Measurements from ENCODE around the gene PTPRN2.
"Not testable (repeated sequence)": the region's sequence is repeated elsewhere in the genome, so short reads cannot be mapped to it uniquely, and the experiment has no call there.

PTPRN2 gene

GRCh38 chr7:157729566-157729965 lies 858.1 kb downstream of the PTPRN2 start:
- no peaks in the 10 kb centered on the region for H3K4me1 ChIP-seq (ENCODE audit: insufficient read depth, low read length)
- H3K27ac ChIP-seq (ENCODE audit: low read depth, low read length): no peak overlapping the region
- H3K9me3 ChIP-seq (ENCODE audit: low read length): no peaks in the 10 kb centered on the region
- no peak overlapping the region for H3K9ac ChIP-seq (ENCODE audit: low read length)
- no peaks in the 10 kb centered on the region for H3K27me3 ChIP-seq (ENCODE audit: control insufficient read depth in 1 of 2, insufficient read depth in 2 of 2, low read length in 2 of 2)
- no peaks in the 10 kb centered on the region for H3K36me3 ChIP-seq (ENCODE audit: insufficient read depth, low read length)
- H3K4me3 ChIP-seq (ENCODE audit: low read depth in 1 of 2, low read length in 2 of 2): no peak overlapping the region

- no peaks in the 10 kb centered on the region for H3K4me1 ChIP-seq (ENCODE audit: insufficient read depth, low read length)
- H3K9me3 ChIP-seq (ENCODE audit: low read length): no peaks in the 10 kb centered on the region
- H3K27me3 ChIP-seq (ENCODE audit: control insufficient read depth in 1 of 2, insufficient read depth in 2 of 2, low read length in 2 of 2): no peaks in the 10 kb centered on the region
- H3K4me3 ChIP-seq (ENCODE audit: low read depth in 1 of 2, low read length in 2 of 2): no peak overlapping the region
- H3K9ac ChIP-seq (ENCODE audit: low read length): no peak overlapping the region
- no peaks in the 10 kb centered on the region for H3K36me3 ChIP-seq (ENCODE audit: insufficient read depth, low read length)
- no peak overlapping the region for H3K27ac ChIP-seq (ENCODE audit: low read depth, low read length)
Measured at GRCh38 chr7:157727964-157728615, 859.5 kb downstream of the PTPRN2 start.

- no peaks in the 10 kb centered on the region for H3K27me3 ChIP-seq (ENCODE audit: control insufficient read depth in 1 of 2, insufficient read depth in 2 of 2, low read length in 2 of 2)
- no peaks in the 10 kb centered on the region for H3K4me1 ChIP-seq (ENCODE audit: insufficient read depth, low read length)
- no peak overlapping the region for H3K9ac ChIP-seq (ENCODE audit: low read length)
- H3K27ac ChIP-seq (ENCODE audit: low read depth, low read length): no peak overlapping the region
- no peaks in the 10 kb centered on the region for H3K36me3 ChIP-seq (ENCODE audit: insufficient read depth, low read length)
- no peaks in the 10 kb centered on the region for H3K9me3 ChIP-seq (ENCODE audit: low read length)
- no peak overlapping the region for H3K4me3 ChIP-seq (ENCODE audit: low read depth in 1 of 2, low read length in 2 of 2)
Measured at GRCh38 chr7:157726764-157727163, 860.9 kb downstream of the PTPRN2 start.

- not testable (repeated sequence) for H3K36me3 ChIP-seq (ENCODE audit: insufficient read depth, low read length); H3K4me3 ChIP-seq (ENCODE audit: low read depth in 1 of 2, low read length in 2 of 2); H3K4me1 ChIP-seq (ENCODE audit: insufficient read depth, low read length); H3K9me3 ChIP-seq (ENCODE audit: low read length); H3K27me3 ChIP-seq (ENCODE audit: control insufficient read depth in 1 of 2, insufficient read depth in 2 of 2, low read length in 2 of 2); H3K9ac ChIP-seq (ENCODE audit: low read length); H3K27ac ChIP-seq (ENCODE audit: low read depth, low read length)
Measured at GRCh38 chr7:157725312-157725711, 862.3 kb downstream of the PTPRN2 start.

DNA sequence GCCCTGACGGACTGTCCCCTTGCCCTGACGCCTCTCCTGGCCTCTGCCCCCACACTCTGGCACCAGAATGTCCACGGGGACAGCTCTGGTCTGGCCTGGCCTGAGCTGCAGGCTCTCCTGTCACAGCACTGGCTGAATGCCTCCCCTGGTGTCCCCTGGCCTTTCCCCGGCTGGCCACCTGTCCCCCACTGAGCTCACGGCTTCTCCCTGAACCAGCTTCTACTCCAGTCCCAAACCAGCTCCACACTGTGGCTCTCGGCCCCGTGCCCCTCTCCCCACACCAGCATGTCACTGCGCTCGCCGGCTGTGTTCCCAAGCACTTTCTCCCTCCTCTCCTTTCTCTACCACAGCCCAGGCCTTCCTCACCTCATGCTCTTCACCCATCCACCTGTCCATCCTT lies 864.4 kb downstream of the PTPRN2 start:
- Histone ChIP-seq H3K4me1 (ENCODE audit: insufficient read depth, low read length) (no peaks in the 10 kb centered on the region), H3K27ac (ENCODE audit: low read depth, low read length) (no peak overlapping the region), H3K27me3 (ENCODE audit: control insufficient read depth in 1 of 2, insufficient read depth in 2 of 2, low read length in 2 of 2) (no peaks in the 10 kb centered on the region), H3K9ac (ENCODE audit: low read length) (no peak overlapping the region), H3K4me3 (ENCODE audit: low read depth in 1 of 2, low read length in 2 of 2) (no peak overlapping the region), H3K9me3 (ENCODE audit: low read length) (no peaks in the 10 kb centered on the region), H3K36me3 (ENCODE audit: insufficient read depth, low read length) (no peaks in the 10 kb centered on the region)

- Histone ChIP-seq H3K27me3 (ENCODE audit: control insufficient read depth in 1 of 2, insufficient read depth in 2 of 2, low read length in 2 of 2) (no peaks in the 10 kb centered on the region), H3K4me1 (ENCODE audit: insufficient read depth, low read length) (no peaks in the 10 kb centered on the region), H3K36me3 (ENCODE audit: insufficient read depth, low read length) (no peaks in the 10 kb centered on the region), H3K9ac (ENCODE audit: low read length) (no peak overlapping the region), H3K4me3 (ENCODE audit: low read depth in 1 of 2, low read length in 2 of 2) (no peak overlapping the region), H3K9me3 (ENCODE audit: low read length) (no peaks in the 10 kb centered on the region), H3K27ac (ENCODE audit: low read depth, low read length) (no peak overlapping the region)
Measured at GRCh38 chr7:157722137-157723060, 865.2 kb downstream of the PTPRN2 start.

GRCh38 chr7:157721468-157722136 lies 866.0 kb downstream of the PTPRN2 start:
- Histone ChIP-seq H3K4me3 (ENCODE audit: low read depth in 1 of 2, low read length in 2 of 2) (no peak overlapping the region), H3K4me1 (ENCODE audit: insufficient read depth, low read length) (no peaks in the 10 kb centered on the region), H3K36me3 (ENCODE audit: insufficient read depth, low read length) (no peaks in the 10 kb centered on the region), H3K27me3 (ENCODE audit: control insufficient read depth in 1 of 2, insufficient read depth in 2 of 2, low read length in 2 of 2) (no peaks in the 10 kb centered on the region), H3K27ac (ENCODE audit: low read depth, low read length) (no peak overlapping the region), H3K9me3 (ENCODE audit: low read length) (no peaks in the 10 kb centered on the region), H3K9ac (ENCODE audit: low read length) (no peak overlapping the region)

DNA sequence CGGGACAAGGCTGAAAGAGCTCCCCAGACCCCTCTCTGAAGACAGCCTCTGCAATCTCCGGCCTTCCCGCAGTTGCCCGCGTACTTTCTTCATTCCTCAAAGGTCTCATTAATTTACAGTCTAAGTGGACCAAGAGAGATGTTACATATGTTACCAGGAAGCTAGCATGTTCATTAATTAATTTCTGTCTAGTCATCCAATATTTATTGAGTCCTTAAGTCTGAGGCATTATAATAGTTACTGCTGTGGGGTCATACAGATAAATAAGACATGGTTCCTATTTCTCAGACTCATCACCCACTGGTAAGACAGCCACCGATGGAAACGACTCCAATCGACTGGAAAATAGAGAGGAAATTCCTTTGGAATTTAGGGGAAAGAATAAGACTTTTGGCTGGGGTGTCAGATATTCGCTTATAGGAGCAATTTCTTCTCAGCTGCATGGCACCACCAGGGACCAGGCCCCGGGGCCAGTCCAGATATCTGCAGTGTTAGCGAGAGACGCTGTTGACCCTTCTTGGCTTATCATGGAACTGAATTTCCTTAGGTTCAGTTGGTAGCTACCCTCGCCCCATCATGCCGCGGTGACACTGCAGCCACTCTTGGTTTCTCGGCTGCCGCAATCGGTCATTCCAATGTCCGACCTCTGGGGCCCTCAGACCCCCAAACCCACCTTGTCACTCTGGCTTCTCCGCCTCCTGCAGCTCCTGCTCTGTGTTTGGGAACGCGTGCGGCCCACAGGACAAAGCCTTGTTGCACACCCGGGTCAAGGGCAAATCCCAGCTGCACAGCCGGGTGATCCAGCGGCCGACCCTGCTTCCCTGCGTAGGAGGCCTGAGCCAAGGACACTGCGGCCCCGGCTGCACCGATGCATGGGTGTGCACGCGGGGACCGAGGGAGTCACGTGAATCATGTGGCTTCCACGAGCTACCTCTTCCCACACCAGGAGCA lies 867.6 kb downstream of the PTPRN2 start:
- Histone ChIP-seq H3K27me3 (ENCODE audit: control insufficient read depth in 1 of 2, insufficient read depth in 2 of 2, low read length in 2 of 2) (no peaks in the 10 kb centered on the region), H3K4me1 (ENCODE audit: insufficient read depth, low read length) (no peaks in the 10 kb centered on the region), H3K27ac (ENCODE audit: low read depth, low read length) (no peak overlapping the region), H3K9ac (ENCODE audit: low read length) (no peak overlapping the region), H3K36me3 (ENCODE audit: insufficient read depth, low read length) (no peaks in the 10 kb centered on the region), H3K9me3 (ENCODE audit: low read length) (no peaks in the 10 kb centered on the region), H3K4me3 (ENCODE audit: low read depth in 1 of 2, low read length in 2 of 2) (no peak overlapping the region)

- no peaks in the 10 kb centered on the region for H3K9me3 ChIP-seq (ENCODE audit: low read length)
- no peaks in the 10 kb centered on the region for H3K4me1 ChIP-seq (ENCODE audit: insufficient read depth, low read length)
- no peaks in the 10 kb centered on the region for H3K36me3 ChIP-seq (ENCODE audit: insufficient read depth, low read length)
- H3K4me3 ChIP-seq (ENCODE audit: low read depth in 1 of 2, low read length in 2 of 2): no peak overlapping the region
- no peaks in the 10 kb centered on the region for H3K27me3 ChIP-seq (ENCODE audit: control insufficient read depth in 1 of 2, insufficient read depth in 2 of 2, low read length in 2 of 2)
- no peak overlapping the region for H3K9ac ChIP-seq (ENCODE audit: low read length)
- H3K27ac ChIP-seq (ENCODE audit: low read depth, low read length): no peak overlapping the region
Measured at GRCh38 chr7:157719008-157719682, 868.5 kb downstream of the PTPRN2 start.

GRCh38 chr7:157718303-157719007 lies 869.2 kb downstream of the PTPRN2 start:
- Histone ChIP-seq H3K9me3 (ENCODE audit: low read length) (no peaks in the 10 kb centered on the region), H3K9ac (ENCODE audit: low read length) (no peak overlapping the region), H3K27me3 (ENCODE audit: control insufficient read depth in 1 of 2, insufficient read depth in 2 of 2, low read length in 2 of 2) (no peaks in the 10 kb centered on the region), H3K27ac (ENCODE audit: low read depth, low read length) (no peak overlapping the region), H3K36me3 (ENCODE audit: insufficient read depth, low read length) (no peaks in the 10 kb centered on the region), H3K4me3 (ENCODE audit: low read depth in 1 of 2, low read length in 2 of 2) (no peak overlapping the region), H3K4me1 (ENCODE audit: insufficient read depth, low read length) (no peaks in the 10 kb centered on the region)

Measured in muscle layer of colon (tissue), 2 donors.